IMR-90 (cell line): ENCODE measurements around the gene SMCO4.

ENCODE experiments used
- CEBPB ChIP-seq: IDR thresholded peaks from 2 replicates; pipeline ENCODE4 v1.6.1; 2012; ENCODE audit warnings: low read depth, low read length, improper control_type of control experiment
- POLR2A ChIP-seq: IDR thresholded peaks from 2 replicates; pipeline ENCODE4 v1.6.1; 2012; ENCODE audit warnings: mild to moderate bottlenecking, low read depth, low read length
- RFX5 ChIP-seq: IDR thresholded peaks from 2 replicates; pipeline ENCODE4 v1.8.0; 2012; ENCODE audit warnings: low read depth, mild to moderate bottlenecking, low read length, moderate library complexity
- TF ChIP-seq, protein P1 (sequence below): conservative IDR thresholded peaks from 2 replicates; pipeline ENCODE4 v1.5.1; 2012; ENCODE audit warnings: mild to moderate bottlenecking, low read depth, low read length, improper control_type of control experiment

DNA sequence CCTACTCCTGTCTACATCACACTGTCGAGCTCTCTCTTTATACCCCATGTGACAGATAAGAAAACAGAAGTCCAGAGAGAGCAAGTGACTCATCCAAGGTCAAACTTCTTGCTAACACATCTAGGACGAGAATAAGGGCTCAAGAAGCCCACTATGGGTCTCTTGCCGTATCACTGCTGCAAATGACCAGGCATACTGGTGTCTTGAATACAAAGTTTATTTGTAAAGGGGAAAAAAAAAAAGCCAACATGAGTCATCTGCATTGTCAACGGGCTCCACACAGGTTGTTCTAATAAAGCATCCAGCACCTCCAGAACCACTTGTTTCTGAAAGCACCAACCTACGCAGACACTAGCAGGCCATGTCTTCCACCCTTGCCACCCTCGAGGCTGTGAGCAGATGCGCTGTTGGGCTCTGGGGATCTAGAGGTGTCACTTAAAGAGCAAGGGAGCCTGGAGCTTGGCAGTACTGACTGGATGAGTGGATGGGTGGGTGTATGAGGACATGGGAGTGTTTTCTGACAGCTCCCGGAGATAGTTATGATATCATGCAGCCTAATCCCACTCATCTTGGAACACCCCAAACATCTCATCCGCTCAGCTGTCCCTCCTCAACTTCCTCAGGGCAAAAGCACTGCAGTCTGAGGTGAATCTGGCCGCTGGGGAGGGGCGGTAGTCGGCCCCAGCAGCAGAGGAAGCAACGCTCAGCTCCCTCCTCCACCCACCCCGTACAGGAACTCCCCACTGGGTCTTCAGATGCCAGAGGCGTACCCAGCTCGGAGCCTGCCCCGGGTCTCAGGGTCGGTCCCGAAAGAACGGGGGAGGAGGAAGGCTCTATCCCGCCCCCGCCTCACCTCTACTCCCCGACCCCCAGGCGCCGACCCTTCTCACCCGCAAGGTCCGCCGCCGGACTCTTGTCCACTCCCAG, 1.0 kb downstream of the SMCO4 start:
- TF ChIP-seq, protein P1, sequence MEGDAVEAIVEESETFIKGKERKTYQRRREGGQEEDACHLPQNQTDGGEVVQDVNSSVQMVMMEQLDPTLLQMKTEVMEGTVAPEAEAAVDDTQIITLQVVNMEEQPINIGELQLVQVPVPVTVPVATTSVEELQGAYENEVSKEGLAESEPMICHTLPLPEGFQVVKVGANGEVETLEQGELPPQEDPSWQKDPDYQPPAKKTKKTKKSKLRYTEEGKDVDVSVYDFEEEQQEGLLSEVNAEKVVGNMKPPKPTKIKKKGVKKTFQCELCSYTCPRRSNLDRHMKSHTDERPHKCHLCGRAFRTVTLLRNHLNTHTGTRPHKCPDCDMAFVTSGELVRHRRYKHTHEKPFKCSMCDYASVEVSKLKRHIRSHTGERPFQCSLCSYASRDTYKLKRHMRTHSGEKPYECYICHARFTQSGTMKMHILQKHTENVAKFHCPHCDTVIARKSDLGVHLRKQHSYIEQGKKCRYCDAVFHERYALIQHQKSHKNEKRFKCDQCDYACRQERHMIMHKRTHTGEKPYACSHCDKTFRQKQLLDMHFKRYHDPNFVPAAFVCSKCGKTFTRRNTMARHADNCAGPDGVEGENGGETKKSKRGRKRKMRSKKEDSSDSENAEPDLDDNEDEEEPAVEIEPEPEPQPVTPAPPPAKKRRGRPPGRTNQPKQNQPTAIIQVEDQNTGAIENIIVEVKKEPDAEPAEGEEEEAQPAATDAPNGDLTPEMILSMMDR = 0 out of 2 replicates have a peak, but pooled peaks have one; percentile 4
- TF ChIP-seq POLR2A = no peak
- TF ChIP-seq RFX5 = no peak
- no peak for TF ChIP-seq CEBPB
